Measurements from ENCODE around the gene ST6GALNAC3.
"Not testable (repeated sequence)": the region's sequence is repeated elsewhere in the genome, so short reads cannot be mapped to it uniquely, and the experiment has no call there.

The ST6GALNAC3 gene

DNA sequence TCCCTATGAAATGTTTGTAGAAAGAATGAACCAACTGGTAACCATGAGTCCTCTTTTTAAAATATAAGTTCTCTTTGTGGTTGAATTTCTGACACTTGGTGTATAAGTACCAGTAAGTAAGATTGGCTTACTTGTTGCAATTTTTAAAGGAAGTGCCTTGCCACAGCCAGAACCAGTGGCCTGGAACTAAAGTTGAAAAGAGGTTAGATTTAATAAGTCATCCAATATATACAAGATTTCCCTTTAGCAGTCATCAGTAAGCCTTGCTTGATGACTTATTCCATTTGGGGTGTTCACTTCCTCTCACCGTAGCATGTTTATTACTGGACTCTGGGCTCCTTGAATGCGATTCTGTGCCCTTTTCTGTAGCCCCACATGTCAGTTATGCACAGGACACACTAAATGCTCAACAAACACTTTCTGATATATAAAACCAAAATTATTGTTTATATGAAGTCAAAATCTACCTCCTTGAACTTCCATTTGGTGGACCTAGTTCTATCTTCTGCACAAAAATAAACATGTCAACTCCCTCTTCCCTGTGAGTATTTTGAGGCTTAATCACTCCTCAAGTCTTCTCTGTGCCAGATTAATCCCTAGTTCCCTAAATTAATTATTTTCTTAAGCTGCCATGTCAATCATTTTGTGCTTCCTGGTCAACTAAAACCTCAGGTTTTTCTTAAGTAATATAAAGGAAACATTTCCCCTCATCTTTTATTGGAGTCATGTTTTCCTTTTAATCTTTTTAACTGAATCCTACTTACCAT, 218.1 kb downstream of the ST6GALNAC3 start:
- DNase-seq = no peak

DNA sequence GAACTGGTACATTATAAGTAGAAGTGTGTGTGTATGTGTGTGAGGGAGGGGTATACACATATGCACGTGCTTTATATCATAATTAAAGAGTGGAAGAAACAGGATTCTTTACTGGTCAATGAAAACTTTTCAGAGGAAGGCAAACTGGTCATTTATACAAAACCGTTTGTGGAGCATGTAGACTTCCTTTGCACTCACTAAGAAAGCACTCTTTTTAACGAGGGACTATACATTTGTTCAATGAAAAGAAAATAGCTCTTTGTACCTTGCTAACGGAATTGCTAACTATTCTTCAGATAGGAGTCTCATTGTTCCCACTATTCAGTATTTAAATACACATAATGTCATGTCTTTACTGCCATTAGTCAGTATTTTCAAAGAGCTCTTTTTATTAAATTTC, 219.3 kb downstream of the ST6GALNAC3 start:
- no peak for DNase-seq

DNA sequence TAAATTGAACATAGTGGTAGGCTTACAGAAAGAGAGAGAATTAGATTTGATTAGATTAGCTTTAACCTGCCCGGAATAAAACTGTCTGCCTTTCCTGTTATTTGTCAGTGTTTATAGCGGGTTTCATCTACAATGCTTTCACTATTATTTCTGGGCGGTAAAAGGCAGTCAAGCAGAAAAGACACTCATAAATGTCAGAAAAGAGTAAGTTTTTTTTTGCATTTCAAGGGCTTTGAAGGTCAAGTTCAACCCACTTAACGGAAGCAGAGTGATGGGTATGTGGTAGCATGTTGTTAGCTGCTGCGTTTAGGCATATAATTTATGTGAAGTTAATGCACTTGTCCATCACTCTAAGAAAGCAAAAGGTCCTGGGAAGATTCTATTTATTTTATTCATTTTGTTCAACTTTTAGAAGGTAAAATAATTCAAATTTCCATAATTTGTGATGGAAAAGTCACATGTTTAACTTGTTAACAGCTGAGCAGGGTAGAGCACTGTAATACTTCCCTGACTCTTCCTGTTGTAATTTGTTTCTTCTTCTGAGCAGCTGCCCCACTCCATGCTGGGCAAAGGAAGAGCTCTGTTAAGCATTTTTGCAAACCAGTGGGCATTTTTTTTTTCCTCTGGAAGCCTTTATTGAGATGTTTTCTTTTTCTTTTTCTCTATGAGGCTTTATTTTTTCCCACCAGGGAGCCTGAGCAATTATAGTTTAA, 220.1 kb downstream of the ST6GALNAC3 start:
- DNase-seq = no peak

DNA sequence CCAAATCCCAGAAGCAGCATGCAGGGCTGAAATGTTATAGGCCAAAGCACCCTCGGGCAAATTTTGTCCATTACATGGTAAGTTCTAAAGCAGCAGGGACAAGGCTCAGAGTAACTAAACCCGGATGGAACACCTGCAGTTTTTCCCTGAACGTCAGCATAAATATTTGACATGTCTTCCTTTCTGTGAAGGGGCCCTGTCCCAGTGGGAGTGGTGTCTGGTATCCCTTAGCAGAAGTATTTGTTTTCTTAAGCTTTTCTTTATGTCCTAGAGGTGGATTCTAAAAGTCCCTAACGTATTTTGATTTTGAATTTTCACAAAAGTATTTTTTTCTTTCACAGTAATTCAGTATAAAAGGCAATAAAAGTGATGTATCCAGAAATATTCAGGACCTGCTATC, 223.9 kb downstream of the ST6GALNAC3 start:
- no peak for DNase-seq

DNA sequence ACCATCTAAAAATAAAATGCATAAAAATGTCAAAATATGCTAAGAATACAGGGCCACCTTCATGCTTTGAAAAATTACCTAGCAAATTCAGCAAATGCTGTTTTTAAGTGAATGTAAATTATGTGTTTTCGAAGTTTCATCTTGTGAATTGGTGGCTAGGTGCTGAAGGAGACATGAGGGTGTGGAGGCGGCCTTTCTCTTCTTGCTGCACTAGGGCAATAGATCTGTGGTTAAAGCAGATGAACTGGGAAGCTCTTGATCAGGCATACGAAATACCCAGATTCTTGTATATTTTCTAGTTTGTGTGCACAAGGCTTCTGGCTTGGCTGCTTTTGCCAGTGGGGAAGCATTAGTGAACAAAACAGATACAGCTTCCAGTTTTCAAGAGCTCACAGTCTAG, 224.5 kb downstream of the ST6GALNAC3 start:
- no peak for DNase-seq

DNA sequence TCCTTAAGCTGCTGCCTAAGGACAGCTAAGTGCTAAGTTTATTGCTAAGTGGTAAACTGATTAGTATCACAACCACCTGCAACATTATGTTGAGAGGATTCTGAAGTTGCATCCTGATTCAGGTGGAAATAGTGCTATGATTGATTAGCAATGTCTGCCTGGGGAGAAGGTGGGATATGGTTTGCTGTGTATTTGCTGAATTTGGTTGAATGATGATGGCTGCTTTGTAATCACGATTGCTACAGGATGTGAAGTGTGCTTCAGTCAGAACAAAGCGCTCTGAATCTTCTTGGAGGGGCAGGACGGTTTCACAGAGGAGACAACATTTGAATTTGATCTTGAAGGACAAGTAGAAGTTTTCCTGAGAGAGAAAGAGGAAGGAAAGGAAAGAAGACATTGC, 226.0 kb downstream of the ST6GALNAC3 start:
- no peak for DNase-seq

DNA sequence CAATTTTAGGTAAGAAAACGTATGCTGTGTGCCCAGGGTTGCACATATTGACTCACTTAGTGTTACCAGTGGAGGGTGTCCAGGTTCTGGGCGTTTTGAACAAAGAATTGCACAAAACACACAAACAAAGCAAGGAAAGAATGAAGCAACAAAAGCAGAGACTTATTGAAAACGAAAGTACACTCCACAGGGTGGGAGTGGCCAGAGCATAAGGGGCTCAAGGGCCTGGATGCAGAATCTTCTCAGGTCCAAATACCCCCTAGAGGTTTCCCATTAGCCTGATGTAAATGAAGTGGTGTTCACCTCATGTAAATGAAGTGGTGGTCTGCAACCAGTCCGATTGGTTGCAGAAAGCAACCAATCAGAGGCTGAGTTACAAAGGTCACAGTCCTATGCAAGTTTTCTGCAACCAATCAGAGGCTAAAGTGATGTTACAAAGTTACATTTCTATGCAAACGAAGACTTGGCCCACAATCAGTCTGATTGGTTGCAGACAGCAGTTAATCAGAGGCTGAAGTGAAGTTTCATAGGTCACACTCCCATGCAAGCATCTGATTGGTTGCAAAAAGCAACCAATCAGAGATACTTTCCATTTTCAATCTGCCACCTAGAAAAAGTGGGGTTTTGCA, 228.3 kb downstream of the ST6GALNAC3 start:
- no peak for DNase-seq

DNA sequence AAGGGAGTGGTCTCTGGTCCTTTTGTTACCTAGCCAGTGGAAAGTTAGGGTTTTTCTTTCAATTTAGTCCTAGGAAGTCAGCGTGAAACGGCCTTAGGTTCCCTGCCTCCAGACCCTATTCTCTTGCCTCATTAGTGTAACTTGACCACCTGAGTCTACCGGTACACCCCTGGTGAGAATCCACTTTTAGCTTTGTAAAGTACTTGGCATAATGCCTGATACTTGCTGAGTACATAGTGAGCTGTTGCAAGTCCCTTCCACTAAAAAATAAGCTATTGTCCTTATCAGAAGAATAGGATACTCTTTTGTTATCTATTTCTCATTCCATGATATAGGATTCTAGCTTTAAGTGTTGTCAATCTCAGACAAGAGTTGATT, 228.8 kb downstream of the ST6GALNAC3 start:
- DNase-seq = no peak

DNA sequence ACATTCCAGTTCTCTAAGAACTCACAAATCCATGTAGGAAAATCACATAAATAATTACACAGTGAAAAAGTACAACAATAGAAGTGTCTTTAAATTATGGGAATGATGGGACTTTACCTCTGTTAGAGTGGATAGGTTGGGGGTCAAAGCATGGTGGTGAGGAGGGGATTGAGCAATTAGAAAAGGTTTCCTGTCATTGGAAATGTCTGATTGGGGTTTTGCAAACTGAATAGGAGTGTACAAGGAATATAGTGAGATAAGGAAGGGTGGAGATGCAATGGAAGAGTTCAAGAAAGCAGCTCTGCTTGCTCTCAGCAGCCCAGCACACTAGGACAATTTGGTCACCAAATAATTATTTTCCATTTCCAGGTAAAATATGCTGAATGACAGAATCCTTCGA, 238.8 kb downstream of the ST6GALNAC3 start:
- DNase-seq = no peak

DNA sequence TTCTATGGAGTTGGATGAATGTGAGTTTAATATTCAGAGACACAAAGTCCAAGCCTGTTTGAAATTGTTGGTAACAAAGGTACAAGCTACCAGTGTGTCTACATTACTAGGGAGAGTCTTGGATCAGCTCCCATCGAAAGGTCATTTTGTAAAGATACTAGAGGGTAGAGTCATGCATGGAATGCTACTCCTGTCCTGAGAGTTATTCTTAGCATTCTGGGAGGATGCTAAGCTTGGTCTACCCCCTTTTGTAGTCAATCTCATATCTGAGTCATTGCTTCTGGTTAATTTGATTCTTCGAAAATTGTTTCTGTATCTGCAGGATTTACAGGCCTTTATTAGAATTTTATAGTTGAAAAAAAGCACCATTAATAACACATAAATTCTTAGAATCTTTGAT, 240.2 kb downstream of the ST6GALNAC3 start:
- DNase-seq = no peak

DNA sequence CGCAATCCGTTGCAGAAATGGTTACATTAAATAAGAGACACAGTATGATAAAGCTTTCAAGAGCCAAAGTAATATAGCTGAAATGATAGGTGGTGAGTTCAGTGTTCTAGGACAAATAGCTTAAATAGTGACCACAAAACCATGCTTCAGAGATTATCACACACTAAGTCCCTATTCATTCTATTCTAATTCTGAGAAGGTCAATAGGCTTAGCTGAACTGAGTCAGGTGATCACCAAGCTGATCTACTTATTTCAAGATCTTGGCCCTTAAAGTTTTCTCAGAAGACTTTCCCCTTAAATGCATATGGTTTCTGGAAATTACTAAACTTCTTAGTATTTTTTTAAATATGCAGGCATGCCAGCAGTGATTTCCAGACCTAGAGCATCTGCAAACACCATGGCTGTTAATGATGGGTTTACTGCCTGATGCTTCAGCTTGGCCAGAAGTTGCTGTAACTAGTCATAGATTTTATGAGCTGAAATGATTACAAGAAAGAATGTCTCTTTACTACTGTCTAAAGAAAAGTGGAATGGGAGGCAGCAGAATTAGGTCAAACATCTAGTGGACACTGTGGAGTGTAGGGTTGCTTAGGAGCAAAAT, 242.9 kb downstream of the ST6GALNAC3 start:
- no peak for DNase-seq

DNA sequence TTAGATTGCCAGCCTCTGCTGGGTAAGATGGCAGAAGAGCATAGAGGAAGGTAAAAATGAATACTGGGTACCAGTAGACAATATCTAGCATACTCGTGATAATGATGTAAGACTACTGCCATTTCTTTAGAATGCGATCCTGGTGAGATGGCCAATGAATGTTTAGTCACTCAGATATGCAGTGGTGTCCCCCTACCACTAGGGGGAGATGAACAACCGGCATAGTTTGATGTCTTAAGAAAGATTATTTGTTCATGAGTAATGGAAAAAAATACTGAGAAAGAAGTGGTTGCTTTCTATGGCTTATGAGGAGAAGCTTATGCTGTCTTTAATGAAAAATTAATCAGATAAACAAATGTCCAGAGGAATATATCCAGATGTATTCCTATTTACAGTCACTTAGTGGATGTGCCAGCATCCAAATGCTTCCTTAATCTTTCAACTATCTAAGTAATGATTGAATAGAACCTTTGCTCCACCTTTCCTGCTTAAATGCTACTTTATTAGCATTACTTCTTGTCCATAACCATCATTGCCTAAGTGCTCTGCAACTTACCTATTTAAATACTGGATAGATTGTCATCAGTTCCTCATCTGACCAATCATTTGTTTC, 256.6 kb downstream of the ST6GALNAC3 start:
- DNase-seq = peak; percentile 22

DNA sequence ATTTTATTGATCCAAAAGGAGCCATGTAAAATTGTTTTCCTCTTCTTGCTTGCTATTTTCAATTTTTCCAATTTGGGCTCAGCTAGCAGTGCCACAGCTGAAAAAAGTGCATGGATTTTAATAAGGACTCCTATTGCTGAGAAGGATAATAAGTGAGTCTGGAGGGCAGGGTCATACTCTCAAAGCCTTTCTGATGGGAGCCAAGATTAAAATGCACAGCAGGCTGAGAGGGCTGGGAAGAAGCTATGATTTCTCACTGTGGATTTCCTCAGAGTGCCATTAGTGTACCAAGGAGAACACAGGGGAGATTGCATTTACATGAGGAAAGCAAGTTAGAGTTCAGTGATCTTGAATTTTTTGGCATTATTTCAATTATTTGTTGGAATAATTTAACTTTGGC, 261.3 kb downstream of the ST6GALNAC3 start:
- DNase-seq = no peak

DNA sequence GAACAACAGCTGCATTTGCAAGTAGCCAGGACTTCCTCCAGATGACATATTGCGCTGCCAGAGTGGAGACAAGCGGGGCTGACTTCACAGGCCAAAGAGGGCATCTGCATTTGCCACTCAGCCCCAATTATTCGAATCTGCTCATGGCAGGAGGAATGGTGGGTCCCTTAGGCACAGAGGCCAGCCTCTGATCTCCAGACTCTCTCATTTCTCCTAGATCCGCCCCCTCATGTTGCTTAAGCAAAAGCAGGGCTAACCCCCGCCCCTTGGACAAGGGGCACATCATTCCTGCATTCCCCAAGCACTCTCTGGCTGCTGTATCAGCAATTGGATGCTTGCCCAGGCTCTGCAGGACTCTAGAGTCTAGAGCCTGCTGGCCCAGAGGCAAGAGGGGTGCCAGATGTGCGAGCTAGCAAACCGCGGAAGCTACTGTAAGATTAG, 262.4 kb downstream of the ST6GALNAC3 start:
- peak; percentile 78 for DNase-seq

DNA sequence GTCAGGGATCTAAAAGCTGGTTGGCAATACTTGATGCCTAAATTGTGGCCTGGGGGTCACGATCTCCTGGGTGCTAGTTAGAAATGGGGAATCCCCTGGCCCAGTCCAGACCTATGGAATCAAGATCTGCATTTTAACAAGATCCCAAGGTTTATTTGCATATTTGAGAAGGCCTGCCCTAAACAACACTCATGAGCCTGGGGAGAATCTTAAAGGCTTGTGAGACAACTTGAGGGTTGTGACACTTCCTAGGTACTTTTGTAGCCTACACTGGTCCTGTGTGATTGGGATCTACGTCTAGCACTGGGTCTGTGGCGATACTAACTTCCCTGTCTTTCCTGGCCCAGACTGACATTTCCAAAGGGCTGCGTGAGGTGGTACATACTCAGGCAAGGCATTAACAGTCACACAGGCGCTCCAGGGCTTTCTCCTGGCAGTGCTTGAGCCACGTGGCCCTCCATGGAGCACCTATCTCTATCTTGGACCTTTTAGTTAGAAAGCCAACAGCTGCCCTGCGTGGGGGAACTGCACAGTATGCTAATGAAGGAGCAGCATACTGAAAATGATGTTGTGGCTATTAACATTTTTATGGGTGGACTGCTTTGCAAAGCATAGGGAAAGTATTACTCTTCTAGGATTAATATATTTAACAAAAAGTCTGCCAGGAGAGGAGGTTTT, 263.1 kb downstream of the ST6GALNAC3 start:
- DNase-seq = no peak

DNA sequence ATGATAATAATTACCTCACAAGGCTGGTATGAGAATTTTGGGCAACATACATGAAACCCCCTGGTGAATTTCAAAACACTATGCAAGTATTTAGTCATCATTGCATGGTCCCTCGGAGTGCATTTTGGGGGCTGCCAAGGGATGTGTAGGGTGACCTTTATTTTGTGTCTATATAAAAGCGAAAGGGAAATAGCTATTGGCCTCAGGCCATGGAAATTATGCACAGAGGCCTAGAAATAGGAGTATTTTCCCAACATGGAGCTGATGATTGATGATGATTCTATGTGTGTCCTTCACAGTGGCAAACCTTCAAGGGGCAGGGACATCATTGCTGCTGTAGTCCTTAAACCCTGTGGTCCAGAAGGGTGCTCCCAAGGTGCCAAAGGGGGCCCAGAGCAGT, 265.5 kb downstream of the ST6GALNAC3 start:
- DNase-seq = no peak

DNA sequence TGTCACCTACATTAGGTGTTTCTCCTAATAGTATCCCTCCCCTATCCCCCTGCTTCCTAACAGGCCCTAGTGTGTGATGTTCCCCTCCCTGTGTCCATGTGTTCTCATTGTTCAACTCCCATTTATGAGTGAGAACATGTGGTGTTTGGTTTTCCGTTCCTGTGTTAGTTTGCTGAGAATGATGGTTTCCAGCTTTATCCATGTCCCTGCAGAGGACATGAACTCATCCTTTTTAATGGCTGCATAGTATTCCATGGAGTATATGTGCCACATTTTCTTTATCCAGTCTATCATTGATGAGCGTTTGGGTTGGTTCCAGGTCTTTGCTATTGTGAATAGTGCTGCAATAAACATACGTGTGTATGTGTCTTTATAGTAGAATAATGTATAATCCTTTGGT, 267.3 kb downstream of the ST6GALNAC3 start:
- not testable (repeated sequence) for DNase-seq

DNA sequence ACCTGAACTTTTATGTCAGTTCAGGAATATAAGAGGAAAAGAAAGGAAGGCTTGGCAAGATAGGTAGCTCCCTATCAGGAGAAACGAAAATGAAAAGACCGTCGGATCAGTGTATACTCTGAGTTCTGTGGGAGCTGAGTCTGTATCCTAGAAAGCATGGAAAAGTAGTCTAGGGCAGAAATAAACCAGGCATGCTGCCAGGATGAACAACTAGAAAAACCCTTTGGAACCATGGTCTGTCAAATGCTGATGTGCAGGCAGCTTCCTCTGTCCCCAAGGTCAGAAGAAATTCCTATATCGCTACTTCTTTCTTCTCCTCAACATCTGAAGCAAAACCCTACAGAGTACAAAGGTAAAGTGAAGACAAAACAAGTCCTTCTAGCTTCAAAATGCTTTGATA, 268.8 kb downstream of the ST6GALNAC3 start:
- DNase-seq = no peak

DNA sequence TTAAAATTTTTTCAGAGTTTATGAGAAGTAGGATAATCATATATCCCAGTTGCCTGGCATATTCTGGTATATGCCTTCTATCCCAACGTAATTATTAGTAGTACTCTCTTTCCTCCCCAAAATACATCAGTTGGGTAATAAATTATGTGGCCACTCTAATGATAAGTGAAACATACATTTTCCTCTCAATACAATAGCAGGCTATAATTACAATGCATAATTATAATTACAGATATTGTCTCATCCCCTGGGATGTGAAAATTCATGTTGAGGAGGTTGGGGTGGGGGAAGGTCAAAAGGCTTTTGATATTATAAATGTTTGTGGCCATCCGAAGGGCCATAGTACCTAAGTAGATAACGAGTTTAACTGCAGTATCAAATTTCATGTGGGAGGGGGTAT, 277.1 kb downstream of the ST6GALNAC3 start:
- DNase-seq = no peak

DNA sequence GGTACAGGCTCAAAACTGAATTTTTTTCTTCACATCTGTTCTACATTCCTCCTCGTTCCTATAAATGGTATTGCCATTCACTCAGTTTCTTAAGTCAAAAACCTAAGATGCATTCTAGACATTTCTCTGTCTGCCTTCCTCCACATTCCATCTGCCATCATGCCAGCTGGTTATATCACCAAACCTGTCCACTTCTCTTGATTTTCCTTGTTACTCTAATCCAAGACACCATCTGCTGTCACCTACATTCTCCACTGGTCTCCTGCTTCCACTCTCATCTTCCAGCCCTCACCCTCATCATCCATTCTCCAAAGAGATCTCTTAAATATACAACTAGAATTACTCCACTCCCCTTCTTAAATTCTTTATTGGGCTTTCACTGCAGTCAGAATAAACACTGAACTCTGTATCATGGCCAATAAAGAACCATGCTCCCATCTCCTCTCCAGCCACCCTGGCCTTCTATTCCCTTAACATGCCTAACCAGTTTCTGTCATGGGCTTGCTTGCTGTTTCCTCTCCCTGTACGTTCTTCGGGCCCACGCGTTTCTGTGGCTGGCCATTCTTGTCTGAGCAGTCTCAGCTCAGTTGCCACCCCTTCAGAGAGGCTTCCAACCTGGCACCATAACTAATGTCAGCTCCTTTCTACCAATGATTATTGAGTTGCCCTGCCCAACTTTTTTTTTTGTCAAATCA, 278.3 kb downstream of the ST6GALNAC3 start:
- no peak for DNase-seq

DNA sequence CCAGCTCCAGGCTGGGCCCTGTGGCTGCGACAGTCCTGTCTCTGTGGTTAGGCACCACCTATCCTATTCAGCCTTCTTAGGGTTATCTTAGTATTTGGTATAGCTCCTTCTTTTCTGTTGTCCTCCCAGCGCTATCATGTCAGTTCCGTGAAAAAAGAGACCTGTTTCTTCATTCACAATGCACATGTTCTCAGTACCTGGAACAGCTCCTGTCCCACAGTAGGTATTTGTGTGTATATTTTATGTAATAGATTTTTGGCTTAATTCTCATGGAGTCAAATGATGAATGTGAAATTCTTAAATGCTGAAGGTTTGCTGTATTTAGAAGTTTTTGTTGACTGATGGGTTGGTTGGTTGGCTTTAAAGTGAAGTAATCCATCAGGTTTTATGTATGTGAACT, 279.7 kb downstream of the ST6GALNAC3 start:
- no peak for DNase-seq

DNA sequence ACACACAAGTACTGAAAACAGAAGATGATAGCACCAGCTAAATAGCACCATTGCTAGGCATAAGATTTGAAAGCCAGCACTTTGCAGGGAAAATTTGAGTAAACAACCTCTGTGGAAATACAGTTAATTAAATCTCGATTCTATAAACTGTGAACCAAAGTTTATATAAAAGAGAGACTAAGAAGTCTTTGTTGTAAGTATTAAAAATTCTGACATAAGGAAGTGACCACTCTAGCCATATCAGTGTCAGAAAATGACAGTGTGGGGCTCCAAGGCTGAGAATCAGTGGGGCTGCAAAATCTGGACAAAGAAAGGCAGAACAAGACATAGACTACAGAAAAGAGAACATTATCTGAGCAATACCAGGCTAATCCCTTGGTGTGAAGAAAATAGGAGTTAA, 292.2 kb downstream of the ST6GALNAC3 start:
- DNase-seq = no peak

Data from right hindlimb (tissue), 1 donor.